Neural crest cell (in vitro differentiated cells): Measurements from ENCODE around the gene C22orf31. TPM values are rescaled to one million over a fixed set of nuclear protein-coding genes. Genes with fewer than 3 reads are reported as not detected.

Source experiments
- DNase-seq: peaks from one replicate; pipeline ENCODE4 v3.0.0; 2021; ENCODE audit warnings: low read depth, mixed read lengths, low spot score
- H3K27ac Mint-ChIP-seq: one replicate; pipeline ENCODE4 v1.8.0; 2021; ENCODE audit warnings: mild to moderate bottlenecking, mixed read lengths; ENCODE audit not compliant: unreplicated experiment
- H3K27me3 Mint-ChIP-seq: 2 replicates; pipeline ENCODE4 v1.8.0; 2021; ENCODE audit warnings: low read depth, mild to moderate bottlenecking, mixed read lengths
- H3K36me3 Mint-ChIP-seq: 2 replicates; pipeline ENCODE4 v1.8.0; 2021; ENCODE audit warnings: low read depth, mild to moderate bottlenecking, mixed read lengths
- H3K4me1 Mint-ChIP-seq: 2 replicates; pipeline ENCODE4 v1.8.0; 2021; ENCODE audit warnings: mixed read lengths
- H3K4me3 Mint-ChIP-seq: one replicate; pipeline ENCODE4 v1.8.0; 2021; ENCODE audit warnings: mild to moderate bottlenecking, mixed read lengths
- H3K9me3 Mint-ChIP-seq: 2 replicates; pipeline ENCODE4 v1.8.0; 2021; ENCODE audit warnings: mixed read lengths
- total RNA-seq: library from RNA; stranded (reverse); gene quantifications from 2 replicates; pipeline ENCODE4 v1.2.1, GENCODE V29; 2021
- TF ChIP-seq, protein P1 (sequence below): fragments of 200-600 bp; sonication (generic); conservative IDR thresholded peaks from 2 replicates; pipeline ENCODE4 v1.5.0; 2021; ENCODE audit warnings: antibody characterized with exemption, mild to moderate bottlenecking

C22orf31 gene
- total RNA-seq, 1 donor from 2014 or later: not detected

DNA sequence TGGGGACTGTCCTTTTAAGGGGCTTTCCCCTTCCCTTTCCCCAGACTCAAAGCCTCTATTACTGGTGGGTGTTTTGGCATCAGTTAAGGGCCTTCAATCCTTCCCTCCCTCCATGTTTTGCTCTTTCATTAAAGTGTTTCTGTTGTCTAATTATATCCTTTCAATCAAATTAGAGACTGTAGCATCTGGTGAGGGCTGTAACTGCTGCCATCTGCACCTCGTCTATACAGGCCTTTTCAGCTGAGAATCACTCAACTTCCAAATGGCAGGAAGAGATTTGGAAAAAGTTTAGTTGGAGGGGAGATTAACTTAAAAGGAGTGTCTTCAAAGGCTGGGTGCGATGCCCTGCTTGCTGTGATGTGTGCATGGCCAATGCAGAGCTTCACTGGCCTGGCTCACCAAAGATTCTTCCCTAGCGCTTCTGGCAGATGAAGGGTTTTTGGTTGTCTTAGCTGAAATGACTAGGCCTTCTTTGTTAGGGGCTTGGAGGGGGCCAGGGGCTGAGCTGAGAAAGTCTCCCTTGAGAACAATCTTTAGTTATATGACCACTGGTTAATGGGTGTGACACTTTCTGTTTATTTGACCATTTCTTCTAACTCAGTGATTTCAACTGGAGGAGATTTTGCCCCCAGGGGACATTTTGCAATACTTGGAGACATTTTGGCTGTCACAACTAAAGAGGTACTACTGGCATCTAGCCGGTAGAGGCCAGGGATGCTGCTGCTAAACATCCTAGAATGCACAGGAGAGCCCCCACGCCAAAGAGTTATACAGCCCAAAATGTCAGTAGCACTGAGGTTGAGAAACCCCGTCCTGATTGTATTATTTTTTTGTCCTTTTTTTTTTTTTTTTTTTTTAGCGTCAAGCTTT is 18.7 kb upstream of the C22orf31 start:
- no peaks in the 10 kb centered on the region for H3K36me3 Mint-ChIP-seq

DNA sequence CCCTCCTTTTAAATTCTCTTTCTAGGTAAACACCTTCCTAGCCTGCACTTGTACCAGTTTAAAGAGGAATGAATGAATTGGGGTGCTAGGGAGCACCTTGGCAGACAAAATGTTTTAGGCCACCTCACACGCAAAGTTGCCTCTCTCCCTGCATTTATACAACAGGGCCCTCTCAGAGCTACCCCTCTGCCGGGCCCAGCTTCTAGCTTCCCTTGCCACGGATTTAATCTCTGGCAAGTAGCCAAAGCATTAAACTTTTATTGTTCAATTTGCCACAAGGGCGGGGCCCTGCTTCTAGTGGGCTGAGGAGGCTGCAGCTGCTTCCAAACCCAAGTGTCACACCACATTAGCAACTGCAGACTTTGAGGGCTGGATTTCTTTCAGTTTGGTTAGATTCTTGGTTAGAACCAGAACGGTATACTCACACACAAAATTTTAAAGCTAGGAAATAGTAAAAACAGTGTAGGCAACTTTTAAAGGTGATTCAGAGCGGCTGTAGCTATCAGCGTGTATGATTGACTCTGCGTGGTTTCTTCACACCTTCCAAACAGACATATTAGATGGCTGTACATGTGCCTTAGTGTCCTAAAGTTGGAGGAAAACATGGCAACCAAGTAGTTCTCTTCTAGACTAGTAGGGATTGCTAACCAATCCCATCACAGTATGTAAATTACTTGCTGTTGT is 17.7 kb upstream of the C22orf31 start:
- DNase-seq: no peak
- Mint-ChIP-seq H3K27ac (no peak overlapping the region), H3K36me3 (no peaks in the 10 kb centered on the region), H3K9me3 (no peaks in the 10 kb centered on the region), H3K4me3 (no peak overlapping the region), H3K4me1 (peaks cover 13% of the 10 kb centered on the region), H3K27me3 (peaks cover 21% of the 10 kb centered on the region)
- TF ChIP-seq, protein P1, sequence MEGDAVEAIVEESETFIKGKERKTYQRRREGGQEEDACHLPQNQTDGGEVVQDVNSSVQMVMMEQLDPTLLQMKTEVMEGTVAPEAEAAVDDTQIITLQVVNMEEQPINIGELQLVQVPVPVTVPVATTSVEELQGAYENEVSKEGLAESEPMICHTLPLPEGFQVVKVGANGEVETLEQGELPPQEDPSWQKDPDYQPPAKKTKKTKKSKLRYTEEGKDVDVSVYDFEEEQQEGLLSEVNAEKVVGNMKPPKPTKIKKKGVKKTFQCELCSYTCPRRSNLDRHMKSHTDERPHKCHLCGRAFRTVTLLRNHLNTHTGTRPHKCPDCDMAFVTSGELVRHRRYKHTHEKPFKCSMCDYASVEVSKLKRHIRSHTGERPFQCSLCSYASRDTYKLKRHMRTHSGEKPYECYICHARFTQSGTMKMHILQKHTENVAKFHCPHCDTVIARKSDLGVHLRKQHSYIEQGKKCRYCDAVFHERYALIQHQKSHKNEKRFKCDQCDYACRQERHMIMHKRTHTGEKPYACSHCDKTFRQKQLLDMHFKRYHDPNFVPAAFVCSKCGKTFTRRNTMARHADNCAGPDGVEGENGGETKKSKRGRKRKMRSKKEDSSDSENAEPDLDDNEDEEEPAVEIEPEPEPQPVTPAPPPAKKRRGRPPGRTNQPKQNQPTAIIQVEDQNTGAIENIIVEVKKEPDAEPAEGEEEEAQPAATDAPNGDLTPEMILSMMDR: no peak

More for the DNA sequence above, 18.7 kb upstream of the C22orf31 start:
- Mint-ChIP-seq H3K27me3 (peaks cover 11% of the 10 kb centered on the region), H3K4me3 (no peak overlapping the region), H3K4me1 (peaks cover 13% of the 10 kb centered on the region), H3K9me3 (no peaks in the 10 kb centered on the region), H3K27ac (no peak overlapping the region)
- TF ChIP-seq, protein P1: no peak
- no peak for DNase-seq

DNA sequence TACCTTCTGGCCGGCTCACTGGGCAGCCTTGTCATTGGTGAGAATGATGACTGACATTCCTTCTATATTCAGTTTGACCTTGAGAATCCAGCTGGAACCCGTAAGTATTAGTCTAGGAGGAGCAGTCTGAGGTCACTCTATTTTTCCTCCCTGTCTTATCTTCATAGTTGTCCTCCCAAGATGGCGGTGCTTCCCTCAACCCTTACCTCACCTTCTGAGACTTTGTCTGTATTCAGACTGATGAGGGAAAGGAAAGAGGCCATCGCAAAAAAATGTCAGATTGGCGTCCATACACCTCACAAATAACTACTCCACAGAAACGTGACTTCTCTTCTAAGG is 17.2 kb upstream of the C22orf31 start:
- DNase-seq: no peak
- no peaks in the 10 kb centered on the region for H3K9me3 Mint-ChIP-seq

DNA sequence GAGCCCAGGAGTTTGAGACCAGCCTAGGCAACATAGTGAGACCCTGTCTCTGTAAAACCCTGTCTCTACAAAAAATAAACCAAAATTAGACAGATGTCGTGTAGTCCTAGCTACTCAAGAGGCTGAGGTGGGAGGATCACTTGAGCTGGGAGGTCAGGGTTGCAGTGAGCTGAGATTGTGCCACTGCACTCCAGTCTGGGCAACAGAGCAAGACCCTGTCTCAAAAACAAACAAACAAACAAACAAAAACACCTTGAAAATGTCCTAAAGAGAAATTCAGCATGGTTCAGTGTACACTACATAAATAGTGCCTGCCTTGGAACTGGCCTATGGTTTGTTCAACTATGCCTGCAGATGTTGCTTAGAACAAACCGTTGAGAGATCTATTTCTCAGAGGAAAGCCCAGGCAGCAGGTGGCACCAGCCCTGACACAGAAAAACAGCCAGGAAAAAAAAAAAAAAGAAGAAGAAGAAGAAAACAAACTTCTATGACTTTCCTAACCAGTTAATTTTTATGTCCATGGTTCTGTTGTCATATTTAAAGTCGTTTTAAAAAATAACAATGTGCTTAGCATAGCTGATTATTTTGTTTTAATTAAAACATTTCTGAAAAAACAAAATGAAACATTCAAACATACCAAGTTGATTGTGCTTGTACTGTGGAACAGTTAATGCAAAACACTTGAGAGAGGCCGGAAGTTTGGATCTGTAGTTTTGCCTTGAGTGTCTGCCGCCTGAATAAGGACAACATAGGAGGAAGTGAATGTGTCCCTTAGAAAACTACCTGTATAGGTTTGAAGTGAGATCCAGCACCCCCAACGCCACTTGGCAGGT is 16.6 kb upstream of the C22orf31 start:
- Mint-ChIP-seq H3K4me1 (peaks cover 12% of the 10 kb centered on the region), H3K27me3 (peaks cover 31% of the 10 kb centered on the region), H3K36me3 (no peaks in the 10 kb centered on the region), H3K4me3 (no peak overlapping the region), H3K27ac (no peak overlapping the region), H3K9me3 (no peaks in the 10 kb centered on the region)
- no peak for DNase-seq
- TF ChIP-seq, protein P1: no peak

More for the DNA sequence above, 17.2 kb upstream of the C22orf31 start:
- TF ChIP-seq, protein P1: no peak
- Mint-ChIP-seq H3K36me3 (no peaks in the 10 kb centered on the region), H3K27ac (no peak overlapping the region), H3K4me3 (no peak overlapping the region), H3K4me1 (peaks cover 15% of the 10 kb centered on the region), H3K27me3 (peaks cover 26% of the 10 kb centered on the region)

DNA sequence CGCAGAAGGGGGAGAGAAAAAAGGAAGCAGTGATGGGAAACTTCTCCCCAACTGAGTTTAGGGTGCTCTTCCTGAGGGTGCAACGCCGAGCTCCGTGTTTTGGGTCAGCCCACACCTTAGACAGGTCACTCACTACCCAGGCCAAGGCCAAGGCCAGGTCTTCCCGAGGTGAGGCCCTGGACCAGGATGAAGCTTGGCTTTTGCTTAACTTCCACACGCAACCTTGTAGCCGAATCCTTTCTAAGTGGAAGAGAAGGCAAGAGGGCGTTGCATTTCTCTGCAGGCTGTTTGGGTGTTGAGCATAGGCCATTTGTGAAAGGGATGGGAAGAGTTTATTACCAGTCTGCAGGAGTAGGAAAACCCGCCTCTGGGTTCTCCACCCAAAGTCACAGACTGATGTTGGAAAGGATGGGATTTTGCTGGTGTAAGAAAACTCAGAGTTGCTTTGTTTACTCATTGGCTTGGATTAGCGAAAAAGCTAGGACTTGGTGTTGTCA is 12.7 kb upstream of the C22orf31 start:
- H3K4me1 Mint-ChIP-seq: peaks cover 20% of the 10 kb centered on the region

More for the DNA sequence above, 12.7 kb upstream of the C22orf31 start:
- TF ChIP-seq, protein P1: no peak
- Mint-ChIP-seq H3K27me3 (peaks cover 61% of the 10 kb centered on the region), H3K36me3 (no peaks in the 10 kb centered on the region), H3K27ac (no peak overlapping the region), H3K4me3 (peak overlapping the region; percentile 77), H3K9me3 (no peaks in the 10 kb centered on the region)
- no peak for DNase-seq
